ENCODE results near the gene ZNF554. TPM values are rescaled to one million over a fixed set of nuclear protein-coding genes. Genes with fewer than 3 reads are reported as not detected.
"Not testable (repeated sequence)": the region's sequence is repeated elsewhere in the genome, so short reads cannot be mapped to it uniquely, and the experiment has no call there.

ZNF554 gene
- total RNA-seq, 2 donors from 2014 or later, result 4.1 to 4.8 TPM

DNA sequence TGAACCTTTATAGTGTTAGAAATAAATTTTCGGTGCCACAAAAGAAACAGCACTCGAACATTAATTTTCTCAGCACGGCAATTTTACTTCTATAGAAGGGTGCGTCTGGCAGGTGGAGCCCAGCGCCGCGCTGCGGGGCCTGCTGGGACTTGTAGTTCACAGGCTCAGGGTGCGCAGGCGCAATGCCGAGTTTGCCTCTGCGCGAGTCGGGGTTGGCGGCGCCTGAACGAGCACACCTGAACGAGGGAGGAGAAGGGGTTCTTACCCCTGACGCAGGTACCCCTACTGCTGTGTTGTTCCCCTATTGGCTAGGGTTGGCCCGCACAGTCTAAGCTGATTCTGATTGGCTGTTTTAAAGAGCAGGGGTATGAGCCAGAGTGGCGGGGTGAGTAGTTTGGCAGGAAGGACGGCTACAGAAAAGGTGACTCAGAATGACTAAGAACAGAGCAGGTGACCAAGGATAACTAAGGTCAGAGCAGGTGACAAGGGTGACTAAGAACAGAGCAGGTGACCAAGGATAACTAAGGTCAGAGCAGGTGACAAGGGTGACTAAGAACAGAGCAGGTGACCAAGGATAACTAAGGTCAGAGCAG, 2.3 kb upstream of the ZNF554 start:
- ATAC-seq; intact Hi-C loops (cut with DNase I); DNase-seq: not testable (repeated sequence)

DNA sequence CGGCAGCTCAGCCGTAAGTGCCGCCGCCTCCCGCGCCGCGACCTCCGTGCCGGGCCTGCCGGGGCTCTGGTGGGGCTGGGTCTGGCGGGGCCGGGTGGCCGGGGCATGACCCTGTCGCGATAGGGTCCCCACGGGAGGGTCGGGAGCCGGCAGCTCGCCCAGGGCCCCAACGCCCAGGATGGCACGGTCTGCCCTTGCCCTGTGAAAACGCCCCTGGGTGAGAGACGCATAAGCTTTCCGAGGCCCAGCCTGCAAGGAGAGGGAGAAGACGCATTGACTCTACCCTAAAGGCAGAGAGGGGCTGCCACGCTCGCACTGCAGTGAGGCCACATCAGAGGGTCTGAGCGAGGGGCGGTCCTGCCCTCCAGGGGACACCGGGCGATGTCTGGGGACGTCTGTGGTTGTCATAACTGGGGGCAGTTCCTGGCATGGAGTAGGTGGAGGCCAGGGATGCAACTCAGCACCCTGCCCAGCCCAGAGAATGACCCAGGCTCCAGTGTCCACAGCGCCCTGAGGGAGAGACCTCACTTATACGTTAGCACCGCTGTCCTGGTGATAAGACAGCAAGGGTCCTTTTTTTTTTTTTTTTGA, 539 bp downstream of the ZNF554 start:
- DNase-seq (no peak), ATAC-seq (peak; percentile 6 to 32)
- intact Hi-C loops (cut with DNase I), result no loop called here

DNA sequence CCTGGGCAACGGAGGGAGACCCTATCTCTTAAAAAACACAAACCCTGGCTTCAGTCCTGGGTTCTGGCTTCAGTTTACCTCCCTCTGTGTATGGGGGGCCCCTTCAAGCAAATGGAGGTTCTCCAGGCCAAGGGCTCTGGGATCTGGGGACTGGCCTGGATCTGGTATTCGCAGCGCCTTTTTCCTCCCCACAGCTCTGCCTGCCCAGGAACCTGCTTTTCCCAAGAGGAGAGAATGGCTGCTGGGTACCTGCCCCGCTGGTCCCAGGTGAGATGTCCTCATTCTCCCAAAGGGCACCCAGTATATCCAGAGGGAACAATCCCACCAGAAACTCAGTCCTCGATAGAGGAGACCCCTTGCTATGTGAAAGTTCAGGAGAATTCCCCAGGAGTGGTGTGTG, 3.2 kb downstream of the ZNF554 start:
- DNase-seq, result no peak
- intact Hi-C loops (cut with DNase I), result no loop called here

DNA sequence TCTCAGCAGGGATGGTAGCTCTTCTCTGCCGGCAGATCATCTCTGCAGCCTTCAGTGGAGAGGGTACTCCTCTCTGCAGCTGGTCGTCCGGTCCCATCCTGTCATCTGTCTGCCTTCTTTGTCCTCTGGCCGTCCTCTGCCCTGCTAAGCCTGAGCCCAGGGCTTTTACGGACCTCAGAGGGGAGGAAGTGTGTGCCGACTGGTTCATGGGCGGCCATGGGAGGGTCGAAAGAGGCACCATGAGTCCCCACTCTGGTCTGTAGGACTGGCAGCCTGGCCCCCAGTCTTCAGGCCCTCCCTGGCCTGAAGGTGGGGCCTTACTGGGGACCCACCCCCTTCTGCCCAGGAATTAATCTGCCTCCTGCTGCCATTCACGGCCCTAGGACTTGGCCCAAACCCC, 4.0 kb downstream of the ZNF554 start:
- ATAC-seq, result no peak
- intact Hi-C loops (cut with DNase I), result no loop called here
- DNase-seq, result no peak

More for the DNA sequence above, 3.2 kb downstream of the ZNF554 start:
- ATAC-seq, result no peak

DNA sequence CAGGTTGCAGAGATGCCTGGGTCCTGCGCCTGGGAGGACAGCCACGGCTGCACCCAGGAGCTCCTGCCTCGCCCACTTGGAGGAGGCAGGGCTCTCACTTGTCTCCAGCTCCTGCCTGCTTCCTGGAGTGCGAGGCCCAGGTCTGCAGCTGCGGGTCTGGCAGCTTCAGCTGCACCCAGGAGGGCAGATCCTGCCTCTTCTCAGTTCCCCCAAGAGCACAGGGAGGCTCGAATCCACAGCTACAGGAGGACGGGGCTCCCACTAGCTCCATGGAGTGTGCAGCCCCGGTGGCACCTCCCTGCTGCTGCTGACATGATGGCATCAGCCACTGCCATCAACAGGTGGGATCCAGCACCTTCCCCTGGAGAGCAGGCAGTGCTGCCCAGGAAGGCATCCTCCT, 4.5 kb downstream of the ZNF554 start:
- intact Hi-C loops (cut with DNase I), result no loop called here
- ATAC-seq (no peak), DNase-seq (no peak)

DNA sequence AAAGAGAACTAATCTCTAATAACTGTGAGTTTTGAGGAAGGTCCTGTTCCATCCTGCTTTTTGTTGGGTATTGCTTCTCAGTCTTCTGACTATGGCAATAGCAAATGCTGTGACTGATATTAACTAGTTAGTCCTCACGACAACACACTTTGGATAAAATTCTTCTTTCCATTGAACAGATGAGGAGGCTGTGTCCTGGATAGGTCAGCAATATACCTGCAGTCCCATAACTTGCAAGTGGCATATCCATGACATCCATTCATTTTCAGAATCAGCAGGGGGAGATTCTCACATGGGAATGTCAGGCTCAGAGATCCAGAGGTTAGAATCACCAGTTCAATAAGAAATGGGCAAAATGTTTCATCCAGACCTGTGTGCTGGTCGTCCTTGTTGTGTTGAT, 7.4 kb downstream of the ZNF554 start:
- no peak for DNase-seq
- intact Hi-C loops (cut with DNase I), result no loop called here
- ATAC-seq, result no peak

DNA sequence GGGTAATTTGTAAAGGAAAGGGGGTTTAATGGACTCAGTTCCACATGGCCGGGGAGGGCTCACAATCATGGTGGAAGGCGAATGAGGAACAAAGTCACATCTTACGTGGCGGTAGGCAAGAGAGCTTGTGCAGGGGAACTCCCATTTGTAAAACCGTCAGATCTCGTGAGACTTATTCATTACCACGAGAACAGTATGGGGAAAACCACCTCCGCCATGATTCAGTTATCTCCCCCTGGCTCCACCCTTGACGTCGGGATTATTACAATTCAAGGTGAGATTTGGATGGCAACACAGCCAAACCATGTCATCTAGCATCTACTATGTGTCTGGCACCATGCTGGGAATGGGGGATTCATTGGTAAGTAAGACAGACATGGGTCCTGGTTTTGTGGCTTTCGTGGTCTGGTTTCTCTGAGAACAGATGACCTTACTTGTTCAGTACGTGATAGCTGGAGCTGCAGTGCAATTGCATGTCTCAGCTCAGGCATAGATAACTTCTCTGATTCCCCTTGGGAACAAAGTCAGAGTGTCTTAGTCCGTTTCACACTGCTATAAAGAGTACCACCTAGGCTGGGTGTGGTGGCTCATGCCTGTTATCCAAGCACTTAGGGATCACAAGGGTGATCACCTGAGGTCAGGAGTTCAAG, 8.3 kb downstream of the ZNF554 start:
- no peak for ATAC-seq
- intact Hi-C loops (cut with DNase I), result no loop called here
- DNase-seq, result no peak

DNA sequence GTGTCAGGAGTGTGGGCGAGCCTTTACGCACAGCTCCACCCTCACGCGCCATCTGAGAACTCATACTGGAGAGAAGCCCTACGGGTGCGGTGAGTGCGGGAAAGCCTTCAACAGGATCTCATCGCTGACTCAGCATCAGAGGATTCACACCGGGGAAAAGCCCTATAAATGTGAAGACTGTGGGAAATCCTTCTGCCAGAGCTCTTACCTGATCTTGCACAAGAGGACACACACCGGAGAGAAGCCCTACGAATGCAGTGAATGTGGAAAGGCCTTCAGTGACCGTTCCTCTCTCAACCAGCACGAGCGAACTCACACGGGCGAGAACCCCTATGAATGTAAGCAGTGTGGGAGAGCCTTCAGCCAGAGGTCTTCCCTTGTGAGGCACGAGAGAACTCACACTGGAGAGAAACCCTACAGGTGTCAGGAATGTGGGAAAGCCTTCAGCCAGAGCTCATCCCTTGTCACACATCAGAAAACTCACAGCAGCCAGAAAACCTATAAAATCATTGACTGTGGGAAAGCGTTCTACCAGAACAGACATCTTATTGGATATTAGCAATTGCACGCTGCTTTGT, 14.7 kb downstream of the ZNF554 start:
- DNase-seq (no peak), ATAC-seq (no peak)
- intact Hi-C loops (cut with DNase I), result no loop called here

DNA sequence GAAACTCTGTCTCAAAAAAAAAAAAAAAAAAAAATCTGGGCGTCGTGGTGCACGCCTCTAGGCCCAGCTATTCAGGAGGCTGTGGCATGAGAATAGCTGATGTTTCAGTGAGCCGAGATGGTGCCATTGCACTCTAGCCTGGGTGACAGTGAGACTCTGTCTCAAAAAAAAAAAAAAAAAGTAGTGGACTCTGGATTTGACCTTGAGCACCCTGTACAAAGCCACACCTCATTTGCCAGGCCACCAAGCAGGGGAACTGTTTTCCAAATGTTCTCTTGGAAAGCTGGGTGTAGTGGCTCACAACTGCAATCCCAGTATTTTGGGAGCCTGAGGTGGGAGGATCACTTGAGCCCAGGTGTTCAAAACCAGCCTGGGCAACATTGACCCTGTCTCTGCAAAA, 17.8 kb downstream of the ZNF554 start:
- intact Hi-C loops (cut with DNase I), result no loop called here
- no peak for DNase-seq
- no peak for ATAC-seq

DNA sequence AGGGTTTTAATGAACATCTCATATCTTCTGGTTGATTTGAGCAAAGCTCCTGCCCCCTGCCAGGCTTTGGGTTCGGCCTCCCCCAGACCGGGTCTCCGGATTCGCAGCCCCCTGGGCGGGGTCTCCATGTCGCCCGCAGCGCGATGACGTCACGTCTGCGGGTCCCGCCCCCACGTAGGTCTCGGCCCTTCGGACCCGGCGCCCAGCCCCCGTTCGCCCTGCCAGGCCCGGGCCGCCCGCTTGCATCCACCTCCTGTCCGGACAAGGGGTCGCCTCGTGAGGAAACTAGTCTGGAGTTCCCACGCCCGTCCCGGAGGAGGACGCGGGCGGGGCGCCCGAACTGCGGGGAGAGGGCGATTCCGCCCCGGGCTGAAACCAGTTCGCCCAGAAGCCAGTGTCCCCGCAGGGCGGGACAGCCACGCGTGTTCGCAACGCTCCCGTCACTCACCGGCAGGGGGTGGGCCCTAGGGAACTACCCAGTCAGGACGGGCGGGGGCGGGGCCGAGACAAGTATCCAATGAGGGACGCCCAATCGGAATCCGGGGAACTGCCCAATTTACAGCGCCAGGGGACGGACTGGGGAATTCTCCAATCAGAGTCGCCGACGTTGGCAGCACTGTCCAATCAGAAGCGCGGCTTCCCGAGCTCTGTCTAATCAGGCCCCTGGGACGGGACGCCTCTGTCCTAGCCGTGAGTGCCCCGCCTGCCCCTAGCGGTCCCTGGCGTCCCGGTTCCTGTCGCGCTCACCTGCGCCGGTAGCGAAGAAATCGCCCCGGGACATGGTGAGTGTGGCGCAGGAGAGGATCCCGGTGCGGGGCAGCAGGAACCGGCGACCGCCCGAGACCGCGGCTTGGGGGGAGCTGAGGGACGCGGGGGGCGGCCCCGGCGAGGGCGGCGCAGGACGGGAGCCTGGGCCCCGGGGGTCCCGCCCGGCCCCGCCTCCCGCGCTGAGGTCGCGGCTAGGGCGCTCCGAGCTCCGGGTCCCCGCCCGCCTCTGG, 21.4 kb downstream of the ZNF554 start, which contains the start of gene ZNF555:
TSS of gene ZNF555 (plus strand) at position 682 of the 998 bp plus-strand sequence. CDS start at position 780, 98 bp downstream.
- peak; percentile 98 to 99 for ATAC-seq
- intact Hi-C loops (cut with DNase I), result no loop called here
- DNase-seq, result peak; percentile 100

DNA sequence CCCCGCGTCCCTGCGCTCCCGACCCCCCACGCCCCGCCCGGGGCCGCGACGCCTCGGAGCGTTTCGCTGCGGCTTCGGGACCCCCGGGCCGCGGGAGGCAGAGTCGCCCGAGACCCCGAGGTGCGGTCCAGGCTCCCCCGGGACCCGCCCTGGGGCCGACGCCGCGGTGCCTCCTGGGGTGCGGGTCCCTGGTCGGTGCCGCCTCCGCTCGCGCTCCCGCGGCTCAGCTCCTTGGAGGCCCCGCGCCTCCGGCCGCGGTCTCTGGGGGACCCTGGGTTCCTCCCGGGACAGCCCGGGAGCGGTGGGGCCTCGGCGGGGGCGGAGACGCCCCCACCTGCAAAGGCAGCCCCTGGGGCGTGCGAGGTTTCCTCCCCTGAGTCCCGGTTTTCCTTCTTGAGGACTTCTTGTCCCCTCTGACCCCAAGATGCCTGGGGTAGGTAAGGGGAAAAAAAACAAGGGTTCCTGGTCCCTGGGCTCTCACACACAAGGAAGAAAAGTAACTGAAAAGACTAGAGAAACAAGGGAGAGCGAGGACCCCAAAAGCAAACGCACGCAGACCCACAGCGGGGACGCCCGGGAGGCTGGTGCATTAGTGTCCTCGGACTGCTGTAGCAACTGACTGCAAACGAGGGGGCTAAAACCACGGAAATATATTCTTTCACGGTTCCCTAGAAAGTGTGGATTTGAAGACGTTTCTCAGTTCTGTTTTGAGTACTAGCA, 22.3 kb downstream of the ZNF554 start:
- no peak for ATAC-seq
- intact Hi-C loops (cut with DNase I), result no loop called here
- DNase-seq, result no peak

DNA sequence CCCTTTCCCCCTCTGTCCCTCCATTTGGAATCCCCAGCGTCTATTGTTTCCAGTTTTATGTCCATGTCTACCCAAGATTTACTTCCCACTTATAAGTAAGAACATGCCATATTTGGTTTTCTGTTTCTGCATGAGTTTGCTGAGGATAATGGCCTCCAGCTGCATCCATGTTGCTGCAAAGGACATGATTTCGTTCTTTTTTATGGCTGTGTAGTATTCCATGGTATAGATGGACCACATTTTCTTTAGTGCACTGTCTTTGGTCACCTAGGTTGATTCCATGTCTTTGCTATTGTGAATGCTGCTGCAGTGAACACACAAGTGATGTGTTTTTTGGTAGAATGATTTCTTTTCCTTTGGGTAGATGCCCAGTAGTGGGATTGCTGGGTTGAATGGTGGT, 25.4 kb downstream of the ZNF554 start:
- ATAC-seq (no peak), DNase-seq (no peak)
- intact Hi-C loops (cut with DNase I), result no loop called here

DNA sequence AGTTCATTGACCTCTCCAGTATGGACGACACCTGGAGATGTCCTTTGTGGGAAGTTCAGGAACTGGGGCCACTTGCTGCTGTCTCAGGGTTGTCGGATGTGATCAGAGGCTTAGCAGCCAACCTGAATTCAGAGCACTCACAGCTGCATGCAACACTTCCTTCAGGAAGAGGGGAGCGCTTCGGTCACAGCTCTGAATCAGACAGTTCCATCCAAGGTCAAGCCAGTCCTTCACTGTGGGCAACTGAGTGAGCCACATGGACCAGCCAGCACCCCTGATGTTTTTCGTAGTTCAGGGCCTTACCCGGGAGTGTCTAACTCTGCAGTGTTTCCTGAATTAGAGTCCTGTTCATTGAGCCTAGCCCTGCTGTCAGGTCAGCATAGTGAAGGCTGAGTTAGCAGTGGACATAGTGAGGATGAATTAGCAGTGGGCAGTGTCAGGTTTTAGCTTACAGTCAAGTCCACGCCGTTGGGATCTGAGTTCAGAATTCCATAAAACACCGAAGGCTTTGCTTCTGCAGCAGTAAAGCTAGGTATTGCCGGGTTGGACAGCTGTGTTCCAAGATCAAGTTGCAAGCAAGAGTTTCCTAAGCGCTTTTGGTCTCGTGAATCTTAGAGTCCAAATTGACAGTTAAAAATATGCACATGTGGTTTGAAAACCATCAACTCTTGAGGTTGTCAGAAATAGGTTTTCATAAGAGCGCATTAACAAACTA, 26.7 kb downstream of the ZNF554 start:
- ATAC-seq, result no peak
- no peak for DNase-seq
- intact Hi-C loops (cut with DNase I), result no loop called here

DNA sequence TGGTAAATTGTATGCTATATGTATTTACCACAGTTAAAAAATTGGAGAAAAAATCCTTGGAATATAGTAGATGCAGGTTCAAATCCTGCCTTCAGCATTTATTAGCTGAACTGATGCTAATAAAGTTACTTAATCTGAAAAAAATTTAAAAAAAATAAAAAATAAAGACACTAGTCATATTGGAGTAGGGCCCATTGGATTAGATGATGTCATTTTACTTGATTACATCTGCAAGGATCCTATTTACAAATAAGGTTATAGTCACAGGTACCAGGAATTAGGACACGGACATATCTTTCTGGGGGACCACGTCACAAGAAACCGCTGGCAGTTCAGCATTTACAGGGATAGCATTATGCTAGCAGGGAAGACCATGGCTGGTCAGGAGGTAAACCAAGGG, 27.8 kb downstream of the ZNF554 start:
- ATAC-seq, result no peak
- DNase-seq, result no peak
- intact Hi-C loops (cut with DNase I), result no loop called here

DNA sequence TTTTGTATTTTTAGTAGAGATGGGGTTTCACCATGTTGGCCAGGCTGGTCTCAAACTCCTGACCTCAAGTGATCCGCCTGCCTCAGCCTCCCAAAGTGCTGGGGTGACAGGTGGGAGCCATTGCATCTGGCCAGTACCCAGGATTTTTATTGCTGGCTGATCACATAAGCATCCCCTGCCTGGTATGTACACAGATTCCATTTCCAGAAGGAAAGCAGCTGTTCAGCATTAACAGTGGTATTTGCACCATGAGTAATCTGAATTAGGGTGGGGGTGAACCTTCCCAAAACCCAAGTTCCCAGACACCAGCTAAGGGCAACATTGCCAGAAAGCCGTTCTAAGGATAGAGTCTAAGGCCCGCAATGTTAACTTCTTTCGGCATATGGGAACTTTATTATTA, 28.9 kb downstream of the ZNF554 start:
- no peak for DNase-seq
- no peak for ATAC-seq
- intact Hi-C loops (cut with DNase I), result no loop called here

DNA sequence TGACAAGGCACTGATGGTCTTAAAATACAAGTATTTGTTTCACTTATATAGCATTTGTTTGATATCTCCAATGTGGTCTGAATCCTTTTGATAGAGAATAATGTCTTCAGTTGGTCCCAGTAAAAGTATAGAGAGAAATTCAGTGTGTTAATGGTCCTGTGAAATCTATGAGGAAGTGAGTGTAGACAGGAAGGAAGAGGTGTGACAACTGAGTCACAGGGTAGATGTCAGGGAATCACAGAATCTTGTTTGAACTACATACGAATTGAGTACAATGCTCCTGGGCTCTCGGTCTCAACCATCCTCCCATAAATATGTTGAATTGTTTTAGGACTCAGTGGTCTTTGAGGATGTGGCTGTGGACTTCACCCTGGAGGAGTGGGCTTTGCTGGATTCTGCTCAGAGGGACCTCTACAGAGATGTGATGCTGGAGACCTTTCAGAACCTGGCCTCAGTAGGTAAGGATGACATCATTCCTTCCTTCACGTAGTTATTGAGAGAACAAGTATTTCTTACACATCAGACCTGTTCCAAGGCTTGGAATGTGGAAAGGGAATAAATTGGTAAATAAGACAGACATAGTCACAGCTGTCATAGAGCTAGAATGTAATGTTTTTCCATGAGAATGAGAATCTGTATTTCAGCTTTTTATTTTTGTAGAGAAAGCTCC, 30.7 kb downstream of the ZNF554 start:
- ATAC-seq, result no peak
- DNase-seq, result no peak
- intact Hi-C loops (cut with DNase I), result no loop called here

DNA sequence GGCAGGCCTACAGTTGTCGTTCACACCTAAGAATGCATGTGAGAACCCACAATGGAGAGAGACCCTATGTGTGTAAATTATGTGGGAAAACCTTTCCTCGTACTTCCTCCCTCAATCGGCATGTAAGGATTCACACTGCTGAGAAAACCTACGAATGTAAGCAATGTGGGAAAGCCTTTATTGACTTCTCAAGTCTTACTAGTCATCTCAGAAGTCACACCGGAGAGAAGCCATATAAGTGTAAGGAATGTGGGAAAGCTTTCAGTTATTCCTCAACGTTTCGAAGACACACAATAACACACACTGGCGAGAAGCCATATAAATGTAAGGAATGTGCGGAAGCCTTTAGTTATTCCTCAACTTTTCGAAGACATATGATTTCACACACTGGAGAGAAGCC, 32.9 kb downstream of the ZNF554 start:
- DNase-seq, result no peak
- intact Hi-C loops (cut with DNase I), result no loop called here
- no peak for ATAC-seq
